HepG2 (cell line): ENCODE data around the gene KCND2. TPM values are rescaled to one million over a fixed set of nuclear protein-coding genes. Genes with fewer than 3 reads are reported as not detected.

Source experiments
- ATAC-seq: fragments of 200-7000 bp; cut with Tn5 transposase; 3 replicates; pipeline ENCODE4 v1.9.1; 2020; ENCODE audit warnings: mild to moderate bottlenecking, moderate library complexity
- BruUV-seq: library from RNA; stranded (reverse); fragments of 400-500 nt; replicated peaks from 2 replicates; lab custom pipeline; 2021; lab: Mats Ljungman, UMichigan
- CTCF ChIA-PET: fragments of 300-600 bp; formaldehyde crosslinking; extraction: SDS; loops from one replicate; lab custom pipeline; 2021; ENCODE audit warnings: low total read pairs, inconsistent platforms, low intra/inter-chr PET ratio; lab: Yijun Ruan, JAX
- POLR2A ChIA-PET: fragments of 350-600 bp; sonication (Branson Sonifier 250); formaldehyde crosslinking; loops from one replicate; lab custom pipeline; 2020; ENCODE audit warnings: antibody characterized with exemption, inconsistent platforms; lab: Yijun Ruan, JAX
- DNase-seq: peaks from one replicate; pipeline ENCODE4 v3.0.0-alpha.2; 2015; ENCODE audit warnings: low spot score
- FAIRE-seq: peaks from 3 replicates; lab custom pipeline; 2011; peaks lifted over from hg19 to GRCh38; lab: Jason Lieb, UNC
- H2AFZ ChIP-seq: one replicate; pipeline ENCODE4 v1.6.1; 2011; ENCODE audit warnings: low read length, inconsistent platforms
- H3K27ac ChIP-seq: fragments of 300-600 bp; 3 replicates; pipeline ENCODE4 v1.8.0; 2011; ENCODE audit warnings: mixed run types, mild to moderate bottlenecking, mixed read lengths, low read length, inconsistent platforms; ENCODE audit not compliant: insufficient read depth; ENCODE audit errors: extremely low read length
- H3K27me3 ChIP-seq, 2 experiments: fragments of 200-600 bp in 1 of 2; 2 replicates in 1 of 2; 3 replicates in 1 of 2; pipeline versions ENCODE4 v1.6.0 to v1.8.0; 2011; ENCODE audit warnings: low read length in 2 of 2, mild to moderate bottlenecking in 2 of 2, moderate library complexity in 2 of 2, inconsistent platforms in 1 of 2; ENCODE audit not compliant: insufficient read depth in 2 of 2, control insufficient read depth in 1 of 2
- H3K36me3 ChIP-seq, 2 experiments: fragments of 200-600 bp in 1 of 2; replicated peaks in 1 of 2; 2 replicates in 1 of 2; 3 replicates in 1 of 2; pipeline versions ENCODE4 v1.5.1 to v1.8.0; 2011; ENCODE audit warnings: low read length in 2 of 2, inconsistent platforms in 1 of 2; ENCODE audit not compliant: insufficient read depth in 2 of 2, control insufficient read depth in 1 of 2
- H3K4me1 ChIP-seq: 2 replicates; pipeline ENCODE4 v1.5.1; 2012; ENCODE audit warnings: low read length, inconsistent platforms; ENCODE audit not compliant: insufficient read depth
- H3K4me2 ChIP-seq: 2 replicates; pipeline ENCODE4 v1.6.0; 2011; ENCODE audit warnings: low read depth, low read length, inconsistent platforms
- H3K4me3 ChIP-seq, 3 experiments: fragments of 200-600 bp in 1 of 3; sonication (generic), shearing (Covaris generic) in 1 of 3; replicated peaks in 1 of 3; 2 replicates each; pipeline ENCODE4 v1.5.1; 2011 to 2016; ENCODE audit warnings: low read length in 3 of 3, inconsistent platforms in 2 of 3, low read depth in 2 of 3, mild to moderate bottlenecking in 2 of 3, control low read depth in 1 of 3, mixed read lengths in 1 of 3; ENCODE audit not compliant: insufficient read depth in 1 of 3
- H3K79me2 ChIP-seq: one replicate; pipeline ENCODE4 v1.6.1; 2011; ENCODE audit warnings: low read length, inconsistent platforms; ENCODE audit not compliant: insufficient read depth
- H3K9ac ChIP-seq: 2 replicates; pipeline ENCODE4 v1.6.0; 2011; ENCODE audit warnings: mild to moderate bottlenecking, low read depth, low read length, inconsistent platforms; ENCODE audit not compliant: insufficient read depth
- H3K9me3 ChIP-seq: 2 replicates; pipeline ENCODE4 v1.5.1; 2012; ENCODE audit warnings: mild to moderate bottlenecking, low read length
- H4K20me1 ChIP-seq: 2 replicates; pipeline ENCODE4 v1.6.0; 2011; ENCODE audit warnings: inconsistent platforms, mild to moderate bottlenecking, low read length, moderate library complexity; ENCODE audit not compliant: insufficient read depth
- AKNA ChIP-seq: sonication (generic); formaldehyde crosslinking; IDR thresholded peaks from 2 replicates; pipeline ENCODE4 v1.4.0; 2020; ENCODE audit warnings: missing genetic modification reagents, borderline replicate concordance
- CHCHD3 ChIP-seq: sonication (generic); formaldehyde crosslinking; IDR thresholded peaks from 2 replicates; pipeline ENCODE4 v1.8.0; 2022; ENCODE audit warnings: mild to moderate bottlenecking, missing genetic modification reagents, moderate library complexity
- GZF1 ChIP-seq: sonication (generic); formaldehyde crosslinking; IDR thresholded peaks from 2 replicates; pipeline ENCODE4 v1.5.1; 2020; ENCODE audit warnings: mild to moderate bottlenecking, missing genetic modification reagents
- MAFG ChIP-seq: sonication (generic); formaldehyde crosslinking; IDR thresholded peaks from 2 replicates; pipeline ENCODE4 v1.5.1; 2020; ENCODE audit warnings: mild to moderate bottlenecking, missing genetic modification reagents
- MTA1 ChIP-seq: sonication (generic); formaldehyde crosslinking; IDR thresholded peaks from 2 replicates; pipeline ENCODE4 v1.4.0; 2020; ENCODE audit warnings: missing genetic modification reagents, mild to moderate bottlenecking, borderline replicate concordance
- NRL ChIP-seq: sonication (generic); formaldehyde crosslinking; IDR thresholded peaks from 2 replicates; pipeline ENCODE4 v1.5.0; 2020; ENCODE audit warnings: missing genetic modification reagents, mild to moderate bottlenecking, moderate library complexity, borderline replicate concordance
- PAF1 ChIP-seq: IDR thresholded peaks from 2 replicates; pipeline ENCODE4 v1.6.1; 2016; ENCODE audit warnings: missing genetic modification reagents, missing compliant biosample characterization
- TOPORS ChIP-seq: sonication (generic); formaldehyde crosslinking; IDR thresholded peaks from 2 replicates; pipeline ENCODE4 v1.8.0; 2023; ENCODE audit warnings: mild to moderate bottlenecking, missing genetic modification reagents
- U2AF1 ChIP-seq: fragments of 200-400 bp; formaldehyde crosslinking; optimal IDR thresholded peaks from 2 replicates; pipeline ENCODE3; 2017; ENCODE audit warnings: mild to moderate bottlenecking, low read depth, low read length
- XBP1 ChIP-seq: sonication (generic); formaldehyde crosslinking; IDR thresholded peaks from 2 replicates; pipeline ENCODE4 v1.5.0; 2020; ENCODE audit warnings: missing genetic modification reagents
- ZKSCAN8 ChIP-seq: IDR thresholded peaks from 2 replicates; pipeline ENCODE4 v1.6.1; 2016; ENCODE audit warnings: borderline replicate concordance, missing genetic modification reagents, missing compliant biosample characterization
- ZNF547 ChIP-seq: sonication (generic); formaldehyde crosslinking; IDR thresholded peaks from 2 replicates; pipeline ENCODE4 v1.5.1; 2020; ENCODE audit warnings: mild to moderate bottlenecking, missing genetic modification reagents
- ZNF75D ChIP-seq: sonication (generic); formaldehyde crosslinking; IDR thresholded peaks from 2 replicates; pipeline ENCODE4 v1.8.1; 2023; ENCODE audit warnings: missing genetic modification reagents, mild to moderate bottlenecking, borderline replicate concordance
- WGBS: methylation state at CpG from one replicate; pipeline ENCODE4 v1.1.6; 2017; ENCODE audit warnings: low lambda C conversion rate; 5-methylcytosine and 5-hydroxymethylcytosine counted together
- in situ Hi-C: cut with HindIII; loops from 2 replicates; pipeline ENCODE4 v1.10.0; 2017; ENCODE audit warnings: low pct_unique_long_range_greater_than_20kb; ENCODE audit not compliant: extremely low pct_ligation_motif_present
- intact Hi-C: fragments of 100-400 bp; cut with micrococcal nuclease; formaldehyde crosslinking; loops from one replicate; pipeline ENCODE4 v1.10.0; 2022; ENCODE audit not compliant: unreplicated experiment
- polyA plus RNA-seq, 8 experiments: library from polyadenylated mRNA; depleted of rRNA in 3 of 8; stranded (reverse) in 7 of 8; unstranded in 1 of 8; fragments of >200 nt; fragmentation: Illumina TruSeq in 4 of 8; extraction: Trizol in 4 of 8; gene quantifications; 2 replicates each; pipeline versions ENCODE4 v1.2.1 to v1.2.3, GENCODE V29; 2011 to 2016; ENCODE audit warnings: low read depth in 4 of 8, missing spikeins in 1 of 8, mixed read lengths in 1 of 8; ENCODE audit not compliant: insufficient read depth in 1 of 8
- total RNA-seq, 5 experiments: library from RNA; depleted of rRNA; stranded (reverse); fragments of >200 nt; fragmentation: Illumina TruSeq; extraction: Trizol; gene quantifications; 2 replicates each; pipeline ENCODE4 v1.2.3, GENCODE V29; 2016; ENCODE audit warnings: low read depth in 1 of 5
- TF ChIP-seq, protein P1 (sequence below): sonication (generic); formaldehyde crosslinking; IDR thresholded peaks from 2 replicates; pipeline ENCODE4 v1.5.0; 2020; ENCODE audit warnings: missing genetic modification reagents

Gene KCND2
- total and polyA plus RNA-seq, 2 of the 13 experiments (the other 11 are each of a cell fraction or from before 2014, with no cell fraction given): not detected

- Histone ChIP-seq H4K20me1 (no peaks in the 10 kb centered on the region), H3K4me1 (no peaks in the 10 kb centered on the region), H3K4me3 (no peak overlapping the region), H2AFZ (no peak overlapping the region), H3K79me2 (no peaks in the 10 kb centered on the region), H3K36me3 (no peaks in the 10 kb centered on the region), H3K27me3 (no peaks in the 10 kb centered on the region), H3K4me2 (no peak overlapping the region), H3K9ac (no peak overlapping the region), H3K9me3 (no peaks in the 10 kb centered on the region), H3K27ac (no peak overlapping the region)
- intact Hi-C loops: no loop called here
- ATAC-seq (peak; percentile 53; the same call in 1 of the 3 replicates), FAIRE-seq (no peak), DNase-seq (no peak)
- ChIA-PET CTCF (no interaction called here), POLR2A (no interaction called here)
- in situ Hi-C loops: no loop called here
- no TSS peak for BruUV-seq
- 0% methylated on average over 3 of the region's 3 CpGs for WGBS
- TF ChIP-seq ZNF75D (no peak), TOPORS (no peak), AKNA (CRISPR knock-in tag) (no peak), CHCHD3 (no peak), ZKSCAN8 (no peak), MTA1 (no peak), ZNF547 (CRISPR knock-in tag) (no peak), MAFG (no peak), PAF1 (CRISPR knock-in tag) (no peak), NRL (no peak), XBP1 (CRISPR knock-in tag) (no peak), U2AF1 (no peak), GZF1 (CRISPR knock-in tag) (no peak)
- TF ChIP-seq, protein P1, sequence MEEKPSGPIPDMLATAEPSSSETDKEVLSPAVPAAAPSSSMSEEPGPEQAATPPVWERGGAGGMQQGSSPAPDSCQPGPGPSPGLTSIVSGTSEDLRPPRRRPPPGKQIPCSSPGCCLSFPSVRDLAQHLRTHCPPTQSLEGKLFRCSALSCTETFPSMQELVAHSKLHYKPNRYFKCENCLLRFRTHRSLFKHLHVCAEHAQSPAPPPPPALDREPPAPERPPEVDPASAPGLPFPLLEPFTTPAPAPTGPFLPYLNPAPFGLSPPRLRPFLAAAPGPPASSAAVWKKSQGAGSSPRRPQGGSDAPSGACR: no peak
Measured at GRCh38 chr7:120733143-120733542, 460.2 kb downstream of the KCND2 start.
